IPS-15b (cell line): ENCODE data around the gene TEAD4.

Experiments
- H3K27me3 ChIP-seq: one replicate; pipeline ENCODE4 v1.6.1; 2013; ENCODE audit warnings: low read length; ENCODE audit not compliant: control insufficient read depth, insufficient read depth
- H3K36me3 ChIP-seq: one replicate; pipeline ENCODE4 v1.6.1; 2013; ENCODE audit warnings: low read length; ENCODE audit not compliant: control insufficient read depth, insufficient read depth
- H3K4me1 ChIP-seq: one replicate; pipeline ENCODE4 v1.6.1; 2013; ENCODE audit warnings: mild to moderate bottlenecking, low read length; ENCODE audit not compliant: control insufficient read depth, insufficient read depth
- H3K4me3 ChIP-seq: one replicate; pipeline ENCODE4 v1.5.1; 2013; ENCODE audit warnings: low read depth, low read length
- H3K9ac ChIP-seq: one replicate; pipeline ENCODE4 v1.6.1; 2013; ENCODE audit warnings: low read depth, mild to moderate bottlenecking, low read length
- H3K9me3 ChIP-seq: one replicate; pipeline ENCODE4 v1.6.1; 2013; ENCODE audit warnings: mild to moderate bottlenecking, low read length; ENCODE audit not compliant: control insufficient read depth, insufficient read depth

Gene TEAD4

GRCh38 chr12:2939191-2939590 is 20.0 kb upstream of the TEAD4 start:
- Histone ChIP-seq H3K4me1 (no peaks in the 10 kb centered on the region), H3K36me3 (peaks cover 15% of the 10 kb centered on the region), H3K9ac (no peak overlapping the region), H3K27me3 (no peaks in the 10 kb centered on the region), H3K9me3 (no peaks in the 10 kb centered on the region), H3K4me3 (no peak overlapping the region)

- no peak overlapping the region for H3K9ac ChIP-seq
- H3K4me3 ChIP-seq: no peak overlapping the region
- H3K36me3 ChIP-seq: peaks cover 11% of the 10 kb centered on the region
- no peaks in the 10 kb centered on the region for H3K27me3 ChIP-seq
- no peaks in the 10 kb centered on the region for H3K9me3 ChIP-seq
- no peaks in the 10 kb centered on the region for H3K4me1 ChIP-seq
Measured at GRCh38 chr12:2940564-2940963, 18.6 kb upstream of the TEAD4 start.

GRCh38 chr12:2941524-2941923 is 17.7 kb upstream of the TEAD4 start:
- Histone ChIP-seq H3K4me3 (no peak overlapping the region), H3K4me1 (no peaks in the 10 kb centered on the region), H3K9ac (no peak overlapping the region), H3K9me3 (no peaks in the 10 kb centered on the region), H3K27me3 (no peaks in the 10 kb centered on the region), H3K36me3 (peaks cover 11% of the 10 kb centered on the region)

DNA sequence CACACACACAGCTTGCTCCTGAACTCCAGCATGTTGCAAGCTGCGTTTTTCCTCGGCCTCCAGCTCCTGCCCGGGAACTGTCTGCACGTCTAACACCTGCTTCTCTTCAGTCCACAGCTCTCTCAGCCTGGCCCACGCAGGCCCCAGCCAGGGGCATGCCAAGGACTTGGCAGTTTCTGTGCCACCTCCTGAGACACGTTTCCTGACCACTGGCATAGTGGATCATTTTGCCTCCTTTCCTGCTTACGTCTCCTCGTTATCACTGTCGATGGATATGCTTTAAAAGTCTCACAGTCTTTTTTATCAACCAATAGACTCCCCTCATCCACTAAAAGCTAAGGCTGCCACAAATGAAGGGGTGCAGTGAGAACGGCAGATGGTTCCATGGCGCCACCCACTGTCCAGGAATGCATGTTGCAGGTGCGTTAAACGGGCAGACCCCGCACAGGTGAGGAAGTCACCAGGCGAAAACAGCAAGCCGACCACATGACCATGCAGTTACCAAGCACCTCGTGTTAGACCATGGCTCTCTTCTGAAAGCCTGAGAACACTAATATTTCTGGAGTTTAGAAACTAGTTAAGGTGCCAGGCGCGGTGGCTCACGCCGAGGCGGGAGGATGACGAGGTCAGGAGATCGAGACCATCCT is 14.7 kb upstream of the TEAD4 start:
- peaks cover 6% of the 10 kb centered on the region for H3K36me3 ChIP-seq
- H3K9me3 ChIP-seq: no peaks in the 10 kb centered on the region
- H3K4me1 ChIP-seq: no peaks in the 10 kb centered on the region
- no peaks in the 10 kb centered on the region for H3K27me3 ChIP-seq
- H3K4me3 ChIP-seq: no peak overlapping the region
- no peak overlapping the region for H3K9ac ChIP-seq

DNA sequence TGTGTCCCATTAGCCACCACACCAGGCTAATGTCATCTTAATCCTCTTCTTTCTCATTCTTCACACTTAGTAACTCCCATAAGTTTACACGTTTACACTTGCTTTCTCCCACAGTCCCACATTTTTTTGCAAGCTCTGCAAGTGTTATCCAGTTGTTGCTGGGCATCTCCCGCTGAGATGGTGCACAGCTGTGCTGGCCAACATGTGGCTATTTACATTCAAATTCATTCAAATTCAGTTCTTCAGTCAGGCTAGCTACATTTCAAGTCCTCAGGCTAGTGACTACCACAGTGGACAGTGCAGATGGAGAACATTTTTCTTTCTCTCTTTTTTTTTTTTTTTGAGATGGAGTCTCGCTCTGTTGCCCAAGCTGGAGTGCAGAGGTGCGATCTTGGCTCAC is 9.8 kb upstream of the TEAD4 start:
- Histone ChIP-seq H3K36me3 (no peaks in the 10 kb centered on the region), H3K9me3 (no peaks in the 10 kb centered on the region), H3K9ac (no peak overlapping the region), H3K4me3 (no peak overlapping the region), H3K4me1 (no peaks in the 10 kb centered on the region), H3K27me3 (no peaks in the 10 kb centered on the region)

DNA sequence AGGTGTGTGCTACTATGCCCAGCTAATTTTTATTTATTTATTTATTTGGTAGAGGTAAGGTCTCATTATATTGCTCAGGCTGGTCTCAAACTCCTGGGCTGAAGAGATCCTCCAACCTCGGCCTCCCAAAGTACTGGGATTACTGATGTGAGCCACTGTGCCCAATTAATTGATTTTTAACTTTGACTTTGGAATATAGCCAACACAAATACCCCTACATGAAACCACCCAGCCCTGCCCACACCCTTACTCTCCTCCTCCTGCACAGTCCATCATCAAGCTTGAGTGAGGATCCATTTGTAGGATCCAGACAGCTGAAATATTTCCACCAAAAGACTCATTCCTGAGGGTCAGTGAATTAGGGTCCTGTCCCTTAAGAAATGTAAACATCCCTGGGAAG is 3.3 kb upstream of the TEAD4 start:
- H3K4me3 ChIP-seq: no peak overlapping the region
- H3K4me1 ChIP-seq: peaks cover 9% of the 10 kb centered on the region
- peaks cover 7% of the 10 kb centered on the region for H3K27me3 ChIP-seq

DNA sequence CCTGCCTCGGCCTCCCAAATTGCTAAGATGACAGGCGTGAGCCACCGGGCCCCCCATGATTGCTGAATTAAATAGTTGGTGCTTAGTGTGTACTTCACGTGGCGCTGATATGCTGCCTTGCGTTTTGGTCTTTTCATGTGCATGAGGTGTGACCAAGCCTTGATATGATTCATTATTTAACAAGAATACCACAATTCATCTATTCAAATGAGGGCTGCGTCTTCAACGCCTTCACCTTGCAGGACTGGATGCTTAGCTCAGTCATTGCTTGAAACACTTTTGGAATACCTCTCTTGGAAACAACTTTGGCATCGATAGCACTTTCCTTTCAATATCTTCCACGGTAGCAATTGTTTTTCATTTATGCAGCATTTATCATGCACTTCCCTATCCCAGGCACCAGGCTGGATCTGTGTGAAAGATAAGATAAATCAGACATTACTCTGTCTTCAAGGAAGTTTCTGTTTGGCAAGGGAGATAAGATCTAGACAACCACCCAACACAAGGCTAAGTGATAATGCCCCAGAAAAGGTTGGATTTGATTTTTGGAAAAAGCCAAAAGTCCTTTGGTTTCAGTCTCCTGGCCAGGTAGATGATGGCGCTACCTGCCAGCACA is 1.3 kb upstream of the TEAD4 start:
- no peaks in the 10 kb centered on the region for H3K36me3 ChIP-seq
- H3K4me1 ChIP-seq: peaks cover 12% of the 10 kb centered on the region
- peak overlapping the region; percentile 79 for H3K4me3 ChIP-seq
- no peak overlapping the region for H3K9ac ChIP-seq
- H3K27me3 ChIP-seq: peaks cover 7% of the 10 kb centered on the region
- no peaks in the 10 kb centered on the region for H3K9me3 ChIP-seq

More for the DNA sequence above, 3.3 kb upstream of the TEAD4 start:
- H3K9ac ChIP-seq: no peak overlapping the region
- no peaks in the 10 kb centered on the region for H3K36me3 ChIP-seq
- H3K9me3 ChIP-seq: no peaks in the 10 kb centered on the region

GRCh38 chr12:2958432-2959191 is 585 bp upstream of the TEAD4 start:
- Histone ChIP-seq H3K9ac (peak overlapping the region; percentile 77), H3K4me1 (peaks cover 18% of the 10 kb centered on the region), H3K9me3 (no peaks in the 10 kb centered on the region), H3K36me3 (no peaks in the 10 kb centered on the region), H3K4me3 (peak overlapping the region; percentile 79), H3K27me3 (peaks cover 7% of the 10 kb centered on the region)

GRCh38 chr12:2959505-2960389 is 550 bp downstream of the TEAD4 start:
- Histone ChIP-seq H3K36me3 (no peaks in the 10 kb centered on the region), H3K4me1 (peaks cover 21% of the 10 kb centered on the region), H3K4me3 (peak overlapping the region; percentile 77), H3K9ac (peak overlapping the region; percentile 79), H3K9me3 (no peaks in the 10 kb centered on the region), H3K27me3 (peaks cover 7% of the 10 kb centered on the region)

GRCh38 chr12:2960390-2960956 is 1.3 kb downstream of the TEAD4 start:
- Histone ChIP-seq H3K9ac (peak overlapping the region; percentile 79), H3K4me3 (peak overlapping the region; percentile 77), H3K36me3 (no peaks in the 10 kb centered on the region), H3K4me1 (peaks cover 23% of the 10 kb centered on the region), H3K9me3 (no peaks in the 10 kb centered on the region), H3K27me3 (peaks cover 7% of the 10 kb centered on the region)

DNA sequence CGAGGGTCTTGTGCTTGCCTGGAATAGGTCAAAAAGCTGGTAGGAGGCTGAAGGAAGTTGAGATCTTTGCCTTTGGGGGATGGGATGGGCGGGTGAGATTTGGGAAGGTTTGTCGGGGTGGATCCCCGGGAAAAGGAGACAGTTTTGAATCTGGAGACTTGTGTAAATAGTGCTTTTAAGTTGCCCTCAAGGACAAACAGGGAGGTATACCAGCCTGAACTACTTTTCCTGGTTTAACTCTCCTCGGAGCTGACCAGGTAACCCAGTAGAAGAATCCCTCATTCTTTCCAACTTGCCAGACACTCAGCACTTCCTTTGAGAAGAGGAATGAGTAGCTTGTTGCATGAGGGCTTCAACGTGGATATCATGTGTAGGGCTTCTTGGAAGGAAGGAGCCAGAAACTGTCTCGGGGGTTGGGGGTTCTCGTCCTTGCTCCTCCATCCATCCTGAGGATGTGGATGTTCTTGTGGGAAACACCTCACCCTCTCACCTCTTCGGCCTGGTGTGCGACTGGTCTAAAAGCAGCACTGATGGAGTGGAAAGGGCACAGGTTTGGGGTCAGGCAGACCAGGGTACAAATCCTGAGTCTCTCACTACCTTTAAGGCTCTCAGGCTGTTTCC is 1.9 kb downstream of the TEAD4 start:
- Histone ChIP-seq H3K4me3 (peak overlapping the region; percentile 77), H3K9me3 (no peaks in the 10 kb centered on the region), H3K4me1 (peaks cover 23% of the 10 kb centered on the region), H3K9ac (peak overlapping the region; percentile 38), H3K27me3 (peaks cover 7% of the 10 kb centered on the region), H3K36me3 (no peaks in the 10 kb centered on the region)
